ENCODE results near the gene HEXB.

HEXB gene

GRCh38 chr5:74684900-74685851 is at the start of gene HEXB (continued):
- TF ChIP-seq ZBTB6 (tag by site-specific recombination; IDR thresholded peaks at IDR 0.05) (no peak), ZNF560 (tag by site-specific recombination; IDR thresholded peaks at IDR 0.05; ENCODE audit: borderline replicate concordance) (no peak), SP7 (tag by site-specific recombination; IDR thresholded peaks at IDR 0.05) (peak; percentile 84), ZFP69B (tag by site-specific recombination; IDR thresholded peaks at IDR 0.05) (peak; percentile 36; the same call in 1 of the 2 replicates), BCL11A (tag by site-specific recombination; IDR thresholded peaks at IDR 0.05; ENCODE audit: low read depth) (no peak), ZNF157 (tag by site-specific recombination; IDR thresholded peaks at IDR 0.05) (no peak), ZNF776 (tag by site-specific recombination; IDR thresholded peaks at IDR 0.05; ENCODE audit: borderline replicate concordance) (no peak), ZNF140 (tag by site-specific recombination; IDR thresholded peaks at IDR 0.05) (no peak), ZEB2 (tag by site-specific recombination; IDR thresholded peaks at IDR 0.05) (peak; percentile 67; the same call in 1 of the 2 replicates), ZNF707 (tag by site-specific recombination; IDR thresholded peaks at IDR 0.05) (no peak), GLI2 (tag by site-specific recombination; IDR thresholded peaks at IDR 0.05; ENCODE audit: borderline replicate concordance, low read depth) (no peak), ZNF350 (tag by site-specific recombination; IDR thresholded peaks at IDR 0.05) (no peak), SP3 (tag by site-specific recombination; IDR thresholded peaks at IDR 0.05) (peak; percentile 81), KLF1 (tag by site-specific recombination; IDR thresholded peaks at IDR 0.05) (peak; percentile 68), ZNF214 (tag by site-specific recombination; IDR thresholded peaks at IDR 0.05; ENCODE audit: borderline replicate concordance) (no peak), OVOL3 (tag by site-specific recombination; IDR thresholded peaks at IDR 0.05) (no peak), ZNF169 (tag by site-specific recombination; IDR thresholded peaks at IDR 0.05) (no peak), ZBTB7A (tag by site-specific recombination; IDR thresholded peaks at IDR 0.05; ENCODE audit: low read depth) (no peak), ZNF175 (tag by site-specific recombination; IDR thresholded peaks at IDR 0.05) (no peak), YY1 (tag by site-specific recombination; IDR thresholded peaks at IDR 0.05) (0 out of 2 replicates have a peak, but pooled peaks have one; percentile 67), ZIC2 (tag by site-specific recombination; IDR thresholded peaks at IDR 0.05) (peak; percentile 20; the same call in 1 of the 2 replicates), KLF7 (tag by site-specific recombination; IDR thresholded peaks at IDR 0.05; ENCODE audit: borderline replicate concordance) (no peak), HIC1 (tag by site-specific recombination; IDR thresholded peaks at IDR 0.05) (0 out of 2 replicates have a peak, but pooled peaks have one; percentile 32), ZNF629 (tag by site-specific recombination; IDR thresholded peaks at IDR 0.05) (peak; percentile 37; the same call in 1 of the 2 replicates), ZNF623 (tag by site-specific recombination; IDR thresholded peaks at IDR 0.05) (no peak), ZNF449 (tag by site-specific recombination; IDR thresholded peaks at IDR 0.05) (peak; percentile 68), ZNF510 (tag by site-specific recombination; IDR thresholded peaks at IDR 0.05; ENCODE audit: insufficient replicate concordance) (no peak), ZBTB17 (tag by site-specific recombination; IDR thresholded peaks at IDR 0.05) (peak; percentile 28), ZNF701 (tag by site-specific recombination; IDR thresholded peaks at IDR 0.05) (no peak), ZNF544 (tag by site-specific recombination; IDR thresholded peaks at IDR 0.05) (no peak), SP2 (tag by site-specific recombination; IDR thresholded peaks at IDR 0.05) (peak; percentile 34), GFI1B (tag by site-specific recombination; IDR thresholded peaks at IDR 0.05) (no peak)
- TF ChIP-seq, protein P1, sequence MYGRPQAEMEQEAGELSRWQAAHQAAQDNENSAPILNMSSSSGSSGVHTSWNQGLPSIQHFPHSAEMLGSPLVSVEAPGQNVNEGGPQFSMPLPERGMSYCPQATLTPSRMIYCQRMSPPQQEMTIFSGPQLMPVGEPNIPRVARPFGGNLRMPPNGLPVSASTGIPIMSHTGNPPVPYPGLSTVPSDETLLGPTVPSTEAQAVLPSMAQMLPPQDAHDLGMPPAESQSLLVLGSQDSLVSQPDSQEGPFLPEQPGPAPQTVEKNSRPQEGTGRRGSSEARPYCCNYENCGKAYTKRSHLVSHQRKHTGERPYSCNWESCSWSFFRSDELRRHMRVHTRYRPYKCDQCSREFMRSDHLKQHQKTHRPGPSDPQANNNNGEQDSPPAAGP (tag by site-specific recombination; IDR thresholded peaks at IDR 0.05): 0 out of 2 replicates have a peak, but pooled peaks have one; percentile 49
- TF ChIP-seq, protein P2, sequence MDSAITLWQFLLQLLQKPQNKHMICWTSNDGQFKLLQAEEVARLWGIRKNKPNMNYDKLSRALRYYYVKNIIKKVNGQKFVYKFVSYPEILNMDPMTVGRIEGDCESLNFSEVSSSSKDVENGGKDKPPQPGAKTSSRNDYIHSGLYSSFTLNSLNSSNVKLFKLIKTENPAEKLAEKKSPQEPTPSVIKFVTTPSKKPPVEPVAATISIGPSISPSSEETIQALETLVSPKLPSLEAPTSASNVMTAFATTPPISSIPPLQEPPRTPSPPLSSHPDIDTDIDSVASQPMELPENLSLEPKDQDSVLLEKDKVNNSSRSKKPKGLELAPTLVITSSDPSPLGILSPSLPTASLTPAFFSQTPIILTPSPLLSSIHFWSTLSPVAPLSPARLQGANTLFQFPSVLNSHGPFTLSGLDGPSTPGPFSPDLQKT (IDR thresholded peaks at IDR 0.05; ENCODE audit: borderline replicate concordance, low read depth, low read length): no peak
